ENCODE measurements around the gene LRRC61. TPM values are rescaled to one million over a fixed set of nuclear protein-coding genes. Genes with fewer than 3 reads are reported as not detected.
A peak's percentile ranks its signal among the peaks of the same experiment; 100 is the strongest.

LRRC61 gene
- total RNA-seq, 1 experiment from 2014 or later: 48.1 TPM

DNA sequence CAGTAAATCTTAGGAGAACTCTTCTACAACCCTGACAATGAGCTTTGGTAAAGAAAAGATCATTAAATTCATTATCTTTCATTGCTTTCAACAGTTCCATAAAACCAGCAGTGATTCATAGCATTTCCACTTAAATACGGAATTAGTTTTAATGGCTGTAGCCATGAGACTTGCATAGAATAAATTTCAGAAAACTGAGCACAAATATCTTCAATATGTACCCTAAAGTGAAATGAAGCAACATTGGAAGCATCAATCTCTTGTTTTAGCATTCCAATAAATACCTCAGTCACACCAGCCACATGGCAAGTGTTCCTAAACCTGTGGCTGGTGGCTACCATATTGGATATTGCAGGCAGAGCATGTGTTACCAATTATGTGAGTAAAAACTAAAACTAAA lies 21.9 kb downstream of the LRRC61 start:
- POLR2A ChIA-PET (ENCODE audit: low non-redundant PET): no interaction called here
- TF ChIP-seq EZH2 (IDR thresholded peaks at IDR 0.05; ENCODE audit: borderline replicate concordance, low read depth, low read length, poor library complexity, severe bottlenecking) (no peak), CTCF (conservative IDR thresholded peaks at IDR 0.05; ENCODE audit: low read depth, low read length) (no peak)
- intact Hi-C loops (cut with micrococcal nuclease; ENCODE audit: unreplicated experiment): no loop called here

GRCh38 chr7:150346922-150347321 lies 23.8 kb downstream of the LRRC61 start:
- intact Hi-C loops (cut with micrococcal nuclease; ENCODE audit: unreplicated experiment): no loop called here
- no peaks in the 10 kb centered on the region for H3K27me3 ChIP-seq (replicated peaks; ENCODE audit: insufficient read depth, low read depth, low read length, poor library complexity)
- CTCF ChIA-PET: interaction anchor here (0.7 kb wide), 1 partner anchor 9 kb away, joined by 5 read pairs; no protein-coding TSS in a partner anchor
- POLR2A ChIA-PET (ENCODE audit: low non-redundant PET): interaction anchor here (0.7 kb wide), 1 partner anchor 19 kb away, joined by 19 read pairs; no protein-coding TSS in a partner anchor
- no peaks in the 10 kb centered on the region for H3K36me3 ChIP-seq (ENCODE audit: insufficient read depth, low read length, poor library complexity, severe bottlenecking)
- peak overlapping the region; percentile 23 for H3K27ac ChIP-seq (ENCODE audit: low read depth, low read length, poor library complexity, severe bottlenecking)
- H3K4me1 ChIP-seq (ENCODE audit: insufficient read depth, low read length, poor library complexity, severe bottlenecking): no peaks in the 10 kb centered on the region
- no peak for TF ChIP-seq EZH2 (IDR thresholded peaks at IDR 0.05; ENCODE audit: borderline replicate concordance, low read depth, low read length, poor library complexity, severe bottlenecking)
- no peak for TF ChIP-seq CTCF (conservative IDR thresholded peaks at IDR 0.05; ENCODE audit: low read depth, low read length)
- no TSS peak for BruUV-seq (replicated peaks)
- no peaks in the 10 kb centered on the region for H3K9me3 ChIP-seq (ENCODE audit: low read depth, low read length, poor library complexity, severe bottlenecking)
- DNase-seq (ENCODE audit: low spot score): peak; percentile 44
- H3K4me3 ChIP-seq (ENCODE audit: low read depth, low read length, poor library complexity, severe bottlenecking): no peak overlapping the region

More for the DNA sequence above, 21.9 kb downstream of the LRRC61 start:
- Histone ChIP-seq H3K4me3 (ENCODE audit: low read depth, low read length, poor library complexity, severe bottlenecking) (no peak overlapping the region), H3K4me1 (ENCODE audit: insufficient read depth, low read length, poor library complexity, severe bottlenecking) (no peaks in the 10 kb centered on the region), H3K27me3 (replicated peaks; ENCODE audit: insufficient read depth, low read depth, low read length, poor library complexity) (no peaks in the 10 kb centered on the region), H3K27ac (ENCODE audit: low read depth, low read length, poor library complexity, severe bottlenecking) (no peak overlapping the region), H3K36me3 (ENCODE audit: insufficient read depth, low read length, poor library complexity, severe bottlenecking) (no peaks in the 10 kb centered on the region), H3K9me3 (ENCODE audit: low read depth, low read length, poor library complexity, severe bottlenecking) (no peaks in the 10 kb centered on the region)
- no peak for DNase-seq (ENCODE audit: low spot score)
- CTCF ChIA-PET: no interaction called here
- no TSS peak for BruUV-seq (replicated peaks)

DNA sequence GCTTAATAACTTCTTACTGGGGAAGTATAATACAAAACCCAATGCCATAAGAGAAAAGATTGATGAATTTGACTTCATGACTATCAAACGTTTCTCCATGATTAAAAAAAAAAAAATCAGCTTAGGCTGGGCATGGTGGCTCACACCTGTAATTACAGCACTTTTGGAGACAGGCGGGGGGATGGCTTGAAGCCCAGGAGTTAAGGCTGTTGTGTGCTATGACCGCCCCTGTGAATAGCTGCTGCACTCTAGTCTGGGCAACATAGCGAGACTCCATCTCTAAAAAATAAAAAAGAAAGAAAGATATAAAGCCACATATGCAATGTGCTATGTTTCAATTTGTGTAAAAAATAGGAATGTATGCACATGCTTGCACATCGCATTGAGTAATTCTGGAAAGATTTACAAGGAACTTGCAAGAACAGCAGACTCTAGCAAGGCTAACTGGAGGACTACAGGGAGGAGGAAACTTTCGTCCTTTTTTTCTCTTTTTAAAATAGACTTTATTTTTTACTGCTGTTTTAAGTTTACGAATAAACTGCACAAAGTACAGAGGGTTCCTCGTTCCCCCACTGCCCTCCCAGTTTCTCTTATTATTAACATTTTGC lies 28.5 kb downstream of the LRRC61 start:
- Histone ChIP-seq H3K4me3 (ENCODE audit: low read depth, low read length, poor library complexity, severe bottlenecking) (no peak overlapping the region), H3K9me3 (ENCODE audit: low read depth, low read length, poor library complexity, severe bottlenecking) (no peaks in the 10 kb centered on the region), H3K27me3 (replicated peaks; ENCODE audit: insufficient read depth, low read depth, low read length, poor library complexity) (no peaks in the 10 kb centered on the region), H3K27ac (ENCODE audit: low read depth, low read length, poor library complexity, severe bottlenecking) (no peak overlapping the region), H3K36me3 (ENCODE audit: insufficient read depth, low read length, poor library complexity, severe bottlenecking) (no peaks in the 10 kb centered on the region), H3K4me1 (ENCODE audit: insufficient read depth, low read length, poor library complexity, severe bottlenecking) (peaks cover 3% of the 10 kb centered on the region)
- ChIA-PET CTCF (no interaction called here), POLR2A (ENCODE audit: low non-redundant PET) (no interaction called here)
- DNase-seq (ENCODE audit: low spot score): no peak
- intact Hi-C loops (cut with micrococcal nuclease; ENCODE audit: unreplicated experiment): no loop called here
- no TSS peak for BruUV-seq (replicated peaks)
- TF ChIP-seq EZH2 (IDR thresholded peaks at IDR 0.05; ENCODE audit: borderline replicate concordance, low read depth, low read length, poor library complexity, severe bottlenecking): no peak
- TF ChIP-seq CTCF (conservative IDR thresholded peaks at IDR 0.05; ENCODE audit: low read depth, low read length): no peak
